DND-41 (cell line): ENCODE results near the gene MAP3K9.

Experiments
- ATAC-seq: fragments of 200-7000 bp; cut with Tn5 transposase; 3 replicates; pipeline ENCODE4 v1.9.1; 2021; ENCODE audit warnings: low read depth; ENCODE audit not compliant: insufficient read depth
- DNase-seq: peaks from one replicate; pipeline ENCODE4 v3.0.0-alpha.2; 2020
- H2AFZ ChIP-seq: 2 replicates; pipeline ENCODE4 v1.6.0; 2012; ENCODE audit warnings: low read depth, low read length
- H3K27ac ChIP-seq: 2 replicates; pipeline ENCODE4 v1.5.1; 2012; ENCODE audit warnings: low read length, inconsistent platforms
- H3K27me3 ChIP-seq: fragments of 200-600 bp; sonication (generic); 2 replicates; pipeline ENCODE4 v1.6.0; 2012; ENCODE audit warnings: low read length, mild to moderate bottlenecking, inconsistent platforms; ENCODE audit not compliant: insufficient read depth, poor library complexity
- H3K36me3 ChIP-seq: 2 replicates; pipeline ENCODE4 v1.5.1; 2012; ENCODE audit warnings: low read length, inconsistent platforms; ENCODE audit not compliant: insufficient read depth
- H3K4me1 ChIP-seq: 2 replicates; pipeline ENCODE4 v1.5.1; 2012; ENCODE audit warnings: mild to moderate bottlenecking, low read length; ENCODE audit not compliant: insufficient read depth
- H3K4me2 ChIP-seq: 2 replicates; pipeline ENCODE4 v1.6.0; 2012; ENCODE audit warnings: mild to moderate bottlenecking, moderate library complexity, low read length, inconsistent platforms; ENCODE audit not compliant: insufficient read depth
- H3K4me3 ChIP-seq, 2 experiments: fragments of 200-600 bp in 1 of 2; shearing (Covaris generic) in 1 of 2; 2 replicates each; pipeline ENCODE4 v1.5.1; 2012 to 2016; ENCODE audit warnings: inconsistent platforms in 2 of 2, low read length in 2 of 2, mild to moderate bottlenecking in 2 of 2, low read depth in 1 of 2, moderate library complexity in 1 of 2
- H3K79me2 ChIP-seq: 2 replicates; pipeline ENCODE4 v1.6.0; 2012; ENCODE audit warnings: low read length, inconsistent platforms; ENCODE audit not compliant: insufficient read depth
- H3K9ac ChIP-seq: 2 replicates; pipeline ENCODE4 v1.6.0; 2012; ENCODE audit warnings: low read depth, mild to moderate bottlenecking, inconsistent platforms, low read length, moderate library complexity
- H3K9me3 ChIP-seq: 2 replicates; pipeline ENCODE4 v1.5.1; 2012; ENCODE audit warnings: low read length, moderate library complexity, mild to moderate bottlenecking, inconsistent platforms; ENCODE audit not compliant: insufficient read depth, severe bottlenecking
- H4K20me1 ChIP-seq: 2 replicates; pipeline ENCODE4 v1.6.0; 2012; ENCODE audit warnings: low read length; ENCODE audit not compliant: insufficient read depth
- CTCF ChIP-seq: IDR thresholded peaks from 2 replicates; pipeline ENCODE4 v1.5.1; 2012; ENCODE audit warnings: borderline replicate concordance, low read length, moderate library complexity, mild to moderate bottlenecking; ENCODE audit not compliant: poor library complexity, severe bottlenecking; ENCODE audit errors: extremely low read depth
- EZH2 ChIP-seq: IDR thresholded peaks from 3 replicates; pipeline ENCODE4 v1.6.1; 2012; ENCODE audit warnings: borderline replicate concordance, low read depth, mild to moderate bottlenecking, moderate library complexity, low read length, inconsistent platforms; ENCODE audit not compliant: severe bottlenecking

The MAP3K9 gene

GRCh38 chr14:70792939-70793338, 16.4 kb downstream of the MAP3K9 start:
- Histone ChIP-seq H3K4me1 (no peaks in the 10 kb centered on the region), H3K27me3 (no peaks in the 10 kb centered on the region), H3K4me3 (no peak overlapping the region), H3K4me2 (no peak overlapping the region), H3K9ac (no peak overlapping the region), H3K79me2 (no peaks in the 10 kb centered on the region), H4K20me1 (peaks cover 6% of the 10 kb centered on the region; the same call in 1 of the 2 replicates), H3K36me3 (peaks cover 16% of the 10 kb centered on the region; the same call in 1 of the 2 replicates), H2AFZ (no peak overlapping the region), H3K9me3 (no peaks in the 10 kb centered on the region), H3K27ac (no peak overlapping the region)
- ATAC-seq (no peak), DNase-seq (no peak)
- TF ChIP-seq EZH2, result no peak
- TF ChIP-seq CTCF, result no peak

- Histone ChIP-seq H3K27me3 (no peaks in the 10 kb centered on the region), H3K4me3 (no peak overlapping the region), H4K20me1 (peaks cover 6% of the 10 kb centered on the region; the same call in 1 of the 2 replicates), H3K9me3 (no peaks in the 10 kb centered on the region), H3K4me2 (no peak overlapping the region), H2AFZ (no peak overlapping the region), H3K36me3 (peaks cover 16% of the 10 kb centered on the region; the same call in 1 of the 2 replicates), H3K4me1 (no peaks in the 10 kb centered on the region), H3K79me2 (no peaks in the 10 kb centered on the region), H3K27ac (no peak overlapping the region), H3K9ac (no peak overlapping the region)
- ATAC-seq, result no peak
- no peak for DNase-seq
- no peak for TF ChIP-seq EZH2
Observed at GRCh38 chr14:70791971-70792370, 17.3 kb downstream of the MAP3K9 start.

GRCh38 chr14:70789961-70790360, 19.4 kb downstream of the MAP3K9 start:
- Histone ChIP-seq H3K27ac (no peak overlapping the region), H3K4me1 (no peaks in the 10 kb centered on the region), H3K79me2 (no peaks in the 10 kb centered on the region), H3K36me3 (peaks cover 14% of the 10 kb centered on the region; the same call in 1 of the 2 replicates), H4K20me1 (peaks cover 6% of the 10 kb centered on the region; the same call in 1 of the 2 replicates), H3K27me3 (no peaks in the 10 kb centered on the region), H3K9me3 (no peaks in the 10 kb centered on the region), H3K4me2 (no peak overlapping the region), H2AFZ (no peak overlapping the region), H3K9ac (no peak overlapping the region), H3K4me3 (no peak overlapping the region)
- no peak for TF ChIP-seq CTCF
- TF ChIP-seq EZH2, result no peak
- no peak for ATAC-seq
- DNase-seq, result no peak

GRCh38 chr14:70789361-70789760, 20.0 kb downstream of the MAP3K9 start:
- DNase-seq (no peak), ATAC-seq (no peak)
- H2AFZ ChIP-seq, result no peak overlapping the region
- H3K36me3 ChIP-seq, result peaks cover 14% of the 10 kb centered on the region; the same call in 1 of the 2 replicates
- no peak overlapping the region for H3K9ac ChIP-seq
- H3K79me2 ChIP-seq, result no peaks in the 10 kb centered on the region
- H3K4me1 ChIP-seq, result no peaks in the 10 kb centered on the region
- TF ChIP-seq EZH2, result no peak
- TF ChIP-seq CTCF, result no peak
- H3K4me2 ChIP-seq, result no peak overlapping the region
- H4K20me1 ChIP-seq, result peaks cover 6% of the 10 kb centered on the region; the same call in 1 of the 2 replicates
- no peaks in the 10 kb centered on the region for H3K27me3 ChIP-seq
- H3K27ac ChIP-seq, result no peak overlapping the region
- H3K9me3 ChIP-seq, result no peaks in the 10 kb centered on the region
- H3K4me3 ChIP-seq, result no peak overlapping the region
